UCSD-AML1 (cell line): ENCODE data around the gene PPDPF.
"Not testable (repeated sequence)": the region's sequence is repeated elsewhere in the genome, so short reads cannot be mapped to it uniquely, and the experiment has no call there.

Experiments used
- DNase-seq: peaks from one replicate; lab custom pipeline; 2025; ENCODE audit not compliant: unreplicated experiment; lab: John Stamatoyannopoulos, UW

PPDPF gene

DNA sequence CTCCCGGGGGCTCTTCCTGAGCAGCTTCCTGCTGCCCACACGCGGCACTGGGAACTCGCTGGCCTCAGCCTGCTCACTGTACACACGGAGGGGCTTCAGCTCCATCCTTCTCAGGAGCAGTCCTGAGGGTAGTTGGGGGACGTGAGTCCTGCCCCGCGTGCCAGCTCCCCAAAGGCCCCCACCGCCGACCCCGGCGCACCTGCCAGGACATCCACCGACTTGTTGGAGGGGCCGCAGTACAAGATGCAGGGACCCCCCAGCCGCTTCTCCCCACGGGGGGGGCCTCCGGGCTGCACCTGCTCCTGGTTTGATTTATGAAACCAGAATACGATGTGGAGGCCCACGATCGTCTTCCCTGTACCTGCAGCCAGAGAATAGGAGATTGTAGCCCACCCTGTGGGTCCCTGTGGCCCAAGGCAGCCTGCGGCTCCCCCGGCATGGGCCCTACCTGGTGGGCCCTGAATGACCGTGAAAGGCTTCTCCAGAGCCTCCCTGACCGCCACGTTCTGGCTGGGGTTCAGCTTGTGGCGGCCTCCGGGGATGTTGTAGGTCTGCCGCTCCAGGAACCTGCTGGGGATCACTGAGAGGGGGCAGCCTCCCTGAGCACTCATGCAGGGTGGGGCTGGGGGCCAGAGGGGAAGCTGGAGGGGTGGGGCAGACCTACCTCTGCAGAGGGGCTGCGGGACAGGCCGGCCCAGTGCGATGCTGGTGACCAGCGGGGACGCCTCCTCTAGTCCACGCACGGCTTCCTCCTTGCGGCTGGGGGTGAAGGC is 41.2 kb downstream of the PPDPF start:
- DNase-seq, result no peak

DNA sequence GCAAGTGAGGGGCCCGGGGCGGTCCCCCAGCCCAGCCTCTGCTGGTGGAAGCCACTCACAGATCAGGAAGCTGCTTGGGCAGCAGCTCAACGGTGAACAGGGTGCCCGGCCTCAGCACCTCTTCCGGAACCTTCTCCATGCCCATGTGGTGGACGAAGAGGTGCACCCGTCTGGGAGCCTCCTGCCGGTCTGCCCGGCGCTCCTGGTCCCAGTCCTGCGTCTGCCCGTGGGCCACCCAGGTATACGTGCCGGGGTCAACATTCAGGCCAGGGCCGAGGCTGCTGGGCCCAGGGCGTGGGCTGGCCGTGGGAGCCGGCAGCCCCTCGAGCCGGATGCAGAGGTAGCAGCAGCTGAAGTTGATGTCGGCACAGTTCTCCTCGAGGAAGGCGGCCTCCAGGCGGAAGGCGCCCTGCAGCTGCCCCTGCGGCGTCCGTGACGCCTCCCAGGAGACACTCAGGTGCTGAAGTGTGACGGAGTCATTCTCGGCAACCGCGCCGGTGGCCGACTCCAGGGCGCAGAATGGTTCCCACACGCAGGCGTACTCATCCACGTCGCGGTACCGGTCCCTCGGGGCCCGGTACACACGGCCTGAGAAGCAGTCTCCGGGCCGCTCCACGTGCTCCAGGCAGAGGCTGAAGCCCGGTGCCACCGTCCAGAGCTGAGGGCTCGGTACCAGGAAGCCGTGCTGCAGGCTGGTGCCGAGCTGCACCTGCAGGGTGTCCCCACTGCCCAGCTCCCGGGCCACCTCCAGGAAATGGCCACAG is 42.1 kb downstream of the PPDPF start:
- no peak for DNase-seq

DNA sequence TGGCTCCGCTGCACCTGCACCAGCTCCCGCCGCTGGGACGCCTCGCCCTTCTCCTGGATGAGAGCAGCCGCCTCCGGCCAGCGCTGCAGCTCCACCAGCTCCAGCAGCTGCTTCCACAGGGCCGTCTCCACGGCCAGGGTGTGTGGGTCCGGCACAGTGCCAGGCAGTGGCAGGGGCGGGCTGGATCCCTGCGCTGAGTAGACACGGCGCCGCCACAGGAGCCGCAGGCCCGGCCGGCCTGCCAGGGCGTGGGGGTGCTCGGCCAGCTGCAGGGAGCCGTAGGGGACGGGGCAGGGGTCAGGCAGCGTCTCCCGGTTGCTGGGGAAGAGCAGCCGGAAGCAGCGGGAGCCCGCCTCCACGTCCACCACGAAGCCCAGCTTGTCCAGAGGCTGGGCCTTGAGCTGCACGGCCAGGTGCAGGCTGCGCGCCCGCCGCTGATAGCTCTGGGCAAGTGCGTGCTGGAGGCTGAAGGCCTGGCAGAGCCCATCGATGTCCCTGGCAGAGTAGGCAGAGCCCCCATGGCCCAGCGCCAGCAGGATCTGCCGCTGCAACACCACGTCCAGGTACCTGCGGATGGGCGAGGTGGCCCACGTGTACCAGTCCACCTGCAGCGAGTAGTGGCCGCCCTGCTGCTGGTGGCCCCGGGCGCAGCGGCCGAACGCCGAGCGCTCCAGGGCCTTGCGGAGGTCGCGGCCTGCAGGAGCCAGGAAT is 42.8 kb downstream of the PPDPF start:
- DNase-seq, result no peak

DNA sequence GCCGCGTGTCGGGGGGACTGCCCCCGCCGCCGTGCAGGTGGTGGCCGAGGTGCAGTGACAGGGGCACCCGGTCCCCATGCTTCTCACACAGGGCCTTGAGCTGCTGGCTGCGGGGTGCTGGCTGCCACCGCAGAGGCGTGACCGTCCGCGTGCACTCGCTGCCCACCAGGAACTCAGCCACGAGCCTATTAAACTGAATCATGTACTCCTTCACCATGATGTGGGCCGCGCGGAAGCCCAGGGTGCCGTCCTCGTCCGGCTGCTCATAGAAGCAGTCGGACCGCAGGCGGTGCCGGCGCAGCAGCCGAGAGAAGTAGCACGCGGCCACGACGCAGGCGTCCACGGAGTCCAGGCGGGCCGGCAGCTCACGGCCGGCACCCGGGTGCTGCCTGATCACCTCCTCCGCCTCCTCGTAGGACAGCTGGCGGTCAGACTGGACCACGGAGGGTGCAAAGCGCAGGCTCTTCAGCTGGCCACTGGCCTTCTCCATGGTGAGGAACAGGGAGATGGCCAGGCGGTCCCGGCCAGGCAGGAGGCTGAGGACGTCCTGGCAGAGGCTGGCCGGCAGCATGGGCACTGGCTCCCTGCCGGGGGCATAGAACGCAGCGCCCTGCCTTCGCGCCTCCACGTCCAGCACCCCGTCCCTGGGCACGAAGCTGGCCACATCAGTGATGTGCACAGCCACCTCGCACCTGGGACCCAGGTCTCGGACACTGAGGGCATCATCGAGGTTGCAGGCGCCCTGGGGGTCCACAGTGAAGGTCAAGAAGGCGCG is 43.7 kb downstream of the PPDPF start:
- no peak for DNase-seq

DNA sequence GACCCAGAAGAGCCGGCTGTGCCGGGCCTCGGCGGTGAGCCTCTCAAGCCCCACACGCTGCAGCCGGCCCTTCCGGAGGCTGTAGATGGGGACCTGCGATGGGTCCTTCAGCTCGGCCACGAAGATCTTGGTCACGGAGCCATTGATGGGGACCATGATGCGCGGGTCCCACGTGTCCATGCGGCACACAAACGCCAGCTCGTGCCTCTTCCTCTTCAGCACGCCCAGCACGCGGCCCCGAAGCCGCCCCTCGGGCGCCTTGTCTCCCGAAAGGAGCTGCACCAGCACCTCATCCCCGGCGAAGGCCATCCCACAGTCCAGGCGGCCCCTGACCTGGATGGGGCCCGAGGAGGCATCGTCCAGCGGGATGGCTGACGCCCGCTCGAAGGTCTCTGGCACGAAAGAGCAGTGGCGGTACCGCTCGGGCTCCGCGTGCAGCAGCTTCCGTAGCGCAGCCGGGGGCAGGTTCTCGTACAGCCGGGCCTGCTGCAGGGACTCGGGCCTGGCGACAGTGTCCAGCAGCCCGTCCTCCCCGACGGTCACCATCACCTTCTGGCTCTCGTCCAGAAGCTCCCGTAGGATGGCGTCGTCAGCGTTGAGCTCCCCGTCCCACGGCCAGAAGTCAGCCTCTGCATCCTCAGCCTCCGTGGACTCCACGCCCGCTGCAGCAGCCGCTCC is 44.6 kb downstream of the PPDPF start:
- DNase-seq, result no peak

DNA sequence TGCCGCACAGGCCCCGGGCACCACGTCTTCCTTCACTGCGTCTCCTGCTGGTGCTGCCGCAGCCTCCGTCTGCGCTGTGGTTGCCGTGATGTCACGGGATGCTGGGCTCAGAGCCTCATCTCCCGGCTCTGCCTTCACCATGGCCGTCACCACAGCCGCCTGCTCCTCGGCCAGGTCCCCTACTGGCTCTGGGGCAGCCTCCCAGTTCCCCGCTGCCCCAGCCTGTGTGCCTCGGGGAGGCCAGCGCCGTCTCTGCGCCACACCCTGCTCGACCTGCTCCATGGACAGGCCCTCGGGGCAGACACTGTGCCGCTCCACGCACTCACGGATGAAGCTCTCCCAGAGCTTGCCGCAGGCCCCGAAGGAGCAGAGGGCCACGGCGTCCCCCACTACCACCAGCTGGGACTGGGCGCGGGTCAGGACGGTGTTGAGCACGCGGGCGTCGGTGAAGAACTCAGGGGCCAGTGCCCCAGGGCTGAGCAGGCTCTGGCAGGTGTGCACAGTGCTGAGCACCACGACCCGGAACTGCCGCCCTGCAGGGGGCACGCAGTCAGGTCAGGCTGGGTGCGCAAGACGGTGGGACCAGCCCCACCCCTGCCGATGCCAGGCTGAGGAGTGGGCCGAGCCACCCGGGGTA is 45.3 kb downstream of the PPDPF start:
- no peak for DNase-seq

DNA sequence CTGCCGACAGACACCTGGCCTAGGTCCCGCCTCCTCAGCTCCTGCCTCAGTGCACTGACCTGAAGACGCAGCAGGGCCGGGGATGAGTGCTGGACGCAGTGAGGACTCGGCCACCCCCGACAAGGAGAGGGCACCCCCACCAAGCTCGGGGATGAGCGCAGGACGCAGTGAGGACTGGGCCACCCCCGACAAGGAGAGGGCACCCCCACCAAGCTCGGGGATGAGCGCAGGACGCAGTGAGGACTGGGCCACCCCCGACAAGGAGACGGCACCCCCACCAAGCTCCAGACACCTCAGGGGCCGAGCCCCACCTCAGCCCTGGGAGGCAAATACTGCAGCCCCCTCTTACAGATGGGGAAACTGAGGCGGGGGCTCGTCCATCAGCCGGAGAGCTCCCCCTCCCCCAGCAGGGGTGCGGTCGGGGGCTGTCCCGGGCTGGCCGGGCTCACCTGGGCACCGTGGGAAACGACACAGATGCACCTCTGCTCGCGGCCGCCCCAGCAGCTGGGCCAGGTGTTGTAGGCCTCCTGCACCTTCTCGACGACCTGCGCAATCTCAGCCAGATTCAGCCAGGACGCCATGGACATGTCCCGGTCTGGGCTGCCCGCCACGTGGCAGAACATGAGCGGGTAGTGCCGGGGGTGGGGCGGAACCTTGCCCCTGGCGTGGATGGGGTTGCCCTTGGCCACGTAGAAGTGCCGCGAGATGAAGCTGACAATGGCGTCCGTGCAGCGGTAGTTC is 46.0 kb downstream of the PPDPF start:
- no peak for DNase-seq

DNA sequence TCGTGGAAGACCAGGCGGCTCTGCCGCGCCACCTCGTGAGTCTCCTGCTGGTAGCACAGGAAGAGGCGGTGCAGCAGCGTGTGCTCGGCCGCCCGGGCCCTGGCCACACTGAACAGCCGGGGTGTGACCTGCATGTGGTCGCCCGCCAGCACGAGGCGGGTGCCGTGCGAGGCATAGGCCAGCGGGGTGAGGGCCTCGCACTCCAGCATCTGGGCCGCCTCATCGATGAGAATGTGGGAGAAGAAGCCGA is 46.5 kb downstream of the PPDPF start:
- no peak for DNase-seq

DNA sequence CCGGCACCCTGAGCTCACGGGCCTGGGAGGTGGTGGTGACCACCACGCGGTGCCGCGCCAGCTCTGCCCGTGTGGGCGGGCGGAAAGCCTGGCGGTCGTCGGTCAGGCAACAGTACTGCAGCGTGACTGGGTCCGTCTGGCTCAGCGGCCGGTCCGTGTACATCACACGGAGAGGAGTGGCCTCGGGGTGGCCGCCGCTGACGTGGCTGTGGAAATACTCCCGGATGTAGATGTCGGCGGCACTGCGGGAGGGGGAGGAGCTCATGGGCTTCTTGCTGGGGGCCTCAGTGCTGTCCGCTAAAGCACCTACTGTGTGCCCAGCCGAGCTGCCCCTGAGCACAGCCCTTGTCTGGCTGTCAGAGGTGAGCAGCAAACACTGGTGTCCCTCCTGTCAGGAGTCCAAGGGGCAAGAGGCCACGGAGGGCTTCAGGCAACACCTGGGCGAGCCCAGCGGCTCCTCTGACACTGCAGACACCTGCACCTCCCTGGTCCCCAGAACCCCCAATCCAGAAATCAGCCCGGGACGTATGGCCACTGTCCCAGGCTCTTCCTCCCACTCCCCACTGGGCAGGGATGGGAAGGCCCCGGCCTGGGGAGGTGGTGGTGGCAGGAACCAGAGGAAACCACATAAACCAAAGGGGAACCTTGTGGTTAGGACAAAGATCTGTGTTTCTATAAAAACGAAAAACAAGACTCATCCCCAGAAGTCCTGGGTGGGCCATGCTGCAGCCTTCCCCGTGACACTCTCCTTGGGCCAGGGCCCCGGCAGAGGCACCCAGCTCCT is 47.0 kb downstream of the PPDPF start:
- DNase-seq, result peak; percentile 69

DNA sequence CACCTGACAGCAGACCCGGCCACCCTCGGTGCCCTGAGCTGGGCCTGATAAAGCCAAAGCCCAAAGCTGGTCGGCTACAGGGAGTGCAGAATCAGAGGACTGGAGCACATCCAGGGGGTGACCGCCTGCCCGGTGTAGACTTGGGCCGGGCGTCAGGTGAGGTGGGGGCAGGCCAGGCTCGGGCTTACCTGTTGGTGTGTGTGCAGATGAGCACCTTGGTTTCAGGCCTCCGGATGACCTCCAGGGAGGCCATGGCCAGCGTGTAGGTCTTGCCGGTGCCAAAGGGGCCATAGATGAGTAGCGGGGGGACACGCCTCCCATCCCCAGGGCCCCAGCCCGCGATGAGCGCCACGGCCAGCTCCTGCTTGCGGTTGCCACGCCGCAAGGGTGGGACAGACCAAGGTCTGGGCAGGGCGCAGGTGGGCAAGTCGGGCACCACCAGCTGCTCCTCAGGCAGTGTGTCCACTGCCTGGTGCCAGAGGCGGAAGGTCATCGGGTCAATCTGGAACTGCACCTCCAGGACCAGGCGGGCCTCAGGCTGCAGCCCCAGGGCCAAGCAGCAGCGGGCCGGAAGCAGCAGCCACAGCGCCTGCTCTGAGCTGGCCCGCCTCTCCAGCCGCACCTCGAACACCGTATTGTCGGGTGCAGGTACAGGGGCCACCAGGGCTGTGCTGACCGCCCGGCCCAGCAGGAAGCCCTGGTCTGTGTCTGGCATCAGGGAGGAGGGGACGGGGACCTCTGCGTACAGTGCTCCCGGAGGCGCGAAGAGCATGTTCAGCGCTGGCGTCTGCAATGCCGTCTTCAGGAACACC is 47.8 kb downstream of the PPDPF start:
- no peak for DNase-seq

DNA sequence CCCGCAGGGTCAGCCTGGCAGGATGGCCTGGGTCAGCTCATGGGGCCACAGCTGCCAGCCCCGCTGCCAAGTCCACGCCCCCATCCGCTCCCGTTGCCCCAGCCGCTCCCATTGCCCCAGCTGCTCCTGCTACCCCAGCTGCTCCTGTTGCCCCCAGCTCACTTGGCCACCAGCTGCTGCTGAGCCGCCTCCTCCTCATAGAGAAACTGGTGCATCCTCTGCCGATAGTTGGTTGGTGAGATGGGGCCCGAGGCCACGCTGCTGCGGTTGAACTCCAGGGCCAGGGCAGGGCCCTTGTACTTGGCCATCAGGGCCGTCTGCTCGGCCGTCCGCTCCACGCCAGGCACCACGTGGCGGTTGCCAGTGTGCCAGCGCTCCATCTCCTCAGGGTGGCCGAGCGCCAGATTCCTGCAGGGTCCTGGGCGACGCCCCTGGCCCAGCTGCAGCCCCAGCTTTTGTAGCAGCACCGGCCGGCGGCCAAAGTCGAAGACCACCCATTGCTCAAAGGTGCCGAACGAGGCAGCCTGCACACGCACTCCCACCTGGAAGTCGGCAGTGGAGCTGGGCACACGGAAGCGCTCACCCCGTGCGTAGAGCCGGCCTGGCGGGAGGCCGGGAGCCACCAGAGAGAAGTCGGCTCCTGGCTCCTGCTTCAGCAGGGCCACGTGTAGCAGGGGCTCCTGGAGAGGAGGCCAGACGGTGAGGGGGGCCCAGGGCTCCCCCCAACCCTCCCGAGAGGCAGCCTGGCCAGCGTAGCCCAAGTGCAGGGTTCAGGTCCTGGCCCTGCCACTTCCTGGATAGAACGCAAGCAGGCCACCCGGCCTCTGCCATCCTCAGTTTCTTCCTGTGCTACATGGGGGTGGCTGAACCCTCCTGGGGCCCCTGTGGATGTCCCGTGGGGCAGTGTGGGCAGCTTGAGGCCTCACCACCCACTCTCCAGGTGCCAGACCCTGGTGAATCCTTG is 48.7 kb downstream of the PPDPF start:
- no peak for DNase-seq

DNA sequence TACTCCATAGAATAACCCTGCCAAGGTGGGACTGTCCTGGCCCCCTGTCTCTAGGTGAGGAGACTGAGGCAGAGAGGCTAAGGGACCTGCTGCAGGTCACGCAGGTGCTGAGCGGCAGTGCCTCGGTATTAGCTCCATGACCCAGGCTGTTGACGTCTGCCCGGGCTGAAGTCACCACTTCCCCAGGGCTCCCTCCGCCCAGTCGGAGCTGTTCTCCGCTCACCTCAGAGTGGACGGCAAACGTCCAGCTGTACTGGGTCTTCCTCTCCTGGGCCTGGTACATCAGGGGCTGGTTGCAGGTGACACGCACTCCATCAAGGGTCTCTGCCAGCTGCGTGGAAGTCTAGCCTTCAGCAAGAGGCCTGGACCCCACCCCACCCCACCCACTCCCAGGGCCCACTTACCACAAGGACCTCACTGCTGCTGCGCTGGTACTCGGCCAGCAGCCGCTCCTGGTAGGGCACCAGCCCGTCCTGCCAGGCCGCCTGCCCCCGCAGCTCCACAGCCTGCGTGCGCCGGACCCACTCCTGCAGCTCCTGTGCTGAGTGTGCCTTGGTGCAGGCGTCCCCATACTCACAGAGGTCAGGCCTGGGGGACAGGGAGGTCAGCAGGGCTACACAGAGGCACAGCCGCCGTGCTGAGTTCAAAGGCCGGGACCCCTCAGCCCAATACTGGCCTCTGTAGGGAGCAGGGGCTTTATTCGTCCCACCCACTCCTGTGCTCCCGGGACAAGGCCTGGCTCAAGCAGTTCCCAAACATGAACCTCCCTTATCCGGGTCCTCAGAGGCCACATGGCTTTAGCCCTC is 49.9 kb downstream of the PPDPF start:
- no peak for DNase-seq

DNA sequence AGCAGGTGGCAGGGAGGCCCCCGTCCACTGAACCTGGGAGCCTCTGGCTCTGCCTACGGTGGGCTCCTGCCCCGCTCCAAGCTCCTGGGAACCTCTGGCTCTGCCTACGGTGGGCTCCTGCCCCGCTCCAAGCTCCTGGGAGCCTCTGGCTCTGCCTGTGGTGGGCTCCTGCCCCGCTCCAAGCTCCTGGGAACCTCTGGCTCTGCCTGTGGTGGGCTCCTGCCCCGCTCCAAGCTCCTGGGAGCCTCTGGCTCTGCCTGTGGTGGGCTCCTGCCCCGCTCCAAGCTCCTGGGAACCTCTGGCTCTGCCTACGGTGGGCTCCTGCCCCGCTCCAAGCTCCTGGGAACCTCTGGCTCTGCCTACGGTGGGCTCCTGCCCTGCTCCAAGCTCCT is 50.5 kb downstream of the PPDPF start:
- DNase-seq, result not testable (repeated sequence)
